Colonic mucosa (tissue), 4 donors: ENCODE data around the gene INKA1. TPM values are rescaled to one million over a fixed set of nuclear protein-coding genes. Genes with fewer than 3 reads are reported as not detected.

Experiments used
- DNase-seq: peaks from one replicate; pipeline ENCODE4 v3.0.0-alpha.2; 2020
- H3K27ac ChIP-seq: fragments of 200-600 bp; one replicate; pipeline ENCODE4 v1.8.0; 2021
- H3K27me3 ChIP-seq: fragments of 200-600 bp; one replicate; pipeline ENCODE4 v1.8.0; 2021
- H3K36me3 ChIP-seq: fragments of 200-600 bp; one replicate; pipeline ENCODE4 v1.8.0; 2021
- H3K4me1 ChIP-seq: fragments of 200-600 bp; one replicate; pipeline ENCODE4 v1.8.0; 2021; ENCODE audit warnings: mild to moderate bottlenecking
- H3K4me3 ChIP-seq: fragments of 200-600 bp; one replicate; pipeline ENCODE4 v1.8.0; 2021
- H3K9ac ChIP-seq, 2 donors: one replicate each; pipeline ENCODE4 v1.7.0; 2013; ENCODE audit warnings: control low read depth in 2 of 2, low read depth in 2 of 2, low read length in 2 of 2
- H3K9me3 ChIP-seq: fragments of 200-600 bp; one replicate; pipeline ENCODE4 v1.8.0; 2021
- intact Hi-C: fragments of 100-400 bp; cut with DNase I; formaldehyde crosslinking; loops from one replicate; pipeline ENCODE4 v1.14.1; 2022
- total RNA-seq, 2 donors: library from RNA; stranded (reverse); fragmentation: NEBNext Ultra II Directional in 1 of 2; extraction: Animal tissue kit (Norgen Biotek cat#: 25700) in 1 of 2; gene quantifications; one replicate each; pipeline ENCODE4 v1.2.1, GENCODE V29; 2021
- TF ChIP-seq, protein P1 (sequence below): fragments of 200-600 bp; IDR thresholded peaks from one replicate; pipeline ENCODE4 v1.8.0; 2022; ENCODE audit warnings: antibody characterized with exemption, mild to moderate bottlenecking
- donor health status: healthy.
- donor health status: DM: no; HTN: no; CAD: no.
- donor health status: DM: no; HTN: no; CAD: no.

The INKA1 gene
- total RNA-seq, 2 donors from 2014 or later = 0.57 to 0.88 TPM

DNA sequence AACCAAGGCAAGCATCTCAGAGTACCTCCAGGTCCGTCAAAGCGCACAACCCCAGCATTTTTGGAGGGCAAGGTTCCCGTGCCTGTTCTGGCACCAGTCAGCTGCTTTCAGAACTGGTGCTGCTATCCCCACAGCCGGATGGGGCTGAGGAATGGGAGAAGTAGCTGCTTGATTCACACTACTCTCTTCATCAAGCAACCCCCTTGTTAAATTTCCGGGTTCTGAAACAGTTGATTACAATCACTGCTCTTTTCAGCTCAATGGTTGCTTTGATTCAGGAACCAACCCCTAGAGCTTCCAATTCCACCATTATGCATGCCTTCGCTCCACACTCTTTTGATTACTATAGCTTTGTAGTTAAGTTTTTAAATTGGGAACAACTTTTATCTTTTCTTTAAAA, 23.0 kb downstream of the INKA1 start:
- TF ChIP-seq, protein P1, sequence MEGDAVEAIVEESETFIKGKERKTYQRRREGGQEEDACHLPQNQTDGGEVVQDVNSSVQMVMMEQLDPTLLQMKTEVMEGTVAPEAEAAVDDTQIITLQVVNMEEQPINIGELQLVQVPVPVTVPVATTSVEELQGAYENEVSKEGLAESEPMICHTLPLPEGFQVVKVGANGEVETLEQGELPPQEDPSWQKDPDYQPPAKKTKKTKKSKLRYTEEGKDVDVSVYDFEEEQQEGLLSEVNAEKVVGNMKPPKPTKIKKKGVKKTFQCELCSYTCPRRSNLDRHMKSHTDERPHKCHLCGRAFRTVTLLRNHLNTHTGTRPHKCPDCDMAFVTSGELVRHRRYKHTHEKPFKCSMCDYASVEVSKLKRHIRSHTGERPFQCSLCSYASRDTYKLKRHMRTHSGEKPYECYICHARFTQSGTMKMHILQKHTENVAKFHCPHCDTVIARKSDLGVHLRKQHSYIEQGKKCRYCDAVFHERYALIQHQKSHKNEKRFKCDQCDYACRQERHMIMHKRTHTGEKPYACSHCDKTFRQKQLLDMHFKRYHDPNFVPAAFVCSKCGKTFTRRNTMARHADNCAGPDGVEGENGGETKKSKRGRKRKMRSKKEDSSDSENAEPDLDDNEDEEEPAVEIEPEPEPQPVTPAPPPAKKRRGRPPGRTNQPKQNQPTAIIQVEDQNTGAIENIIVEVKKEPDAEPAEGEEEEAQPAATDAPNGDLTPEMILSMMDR = no peak
- intact Hi-C loops = no loop called here
- Histone ChIP-seq H3K9me3 (no peaks in the 10 kb centered on the region), H3K9ac (no peak overlapping the region), H3K36me3 (no peaks in the 10 kb centered on the region), H3K27ac (no peak overlapping the region), H3K27me3 (no peaks in the 10 kb centered on the region), H3K4me3 (no peak overlapping the region), H3K4me1 (no peaks in the 10 kb centered on the region)
- no peak for DNase-seq

DNA sequence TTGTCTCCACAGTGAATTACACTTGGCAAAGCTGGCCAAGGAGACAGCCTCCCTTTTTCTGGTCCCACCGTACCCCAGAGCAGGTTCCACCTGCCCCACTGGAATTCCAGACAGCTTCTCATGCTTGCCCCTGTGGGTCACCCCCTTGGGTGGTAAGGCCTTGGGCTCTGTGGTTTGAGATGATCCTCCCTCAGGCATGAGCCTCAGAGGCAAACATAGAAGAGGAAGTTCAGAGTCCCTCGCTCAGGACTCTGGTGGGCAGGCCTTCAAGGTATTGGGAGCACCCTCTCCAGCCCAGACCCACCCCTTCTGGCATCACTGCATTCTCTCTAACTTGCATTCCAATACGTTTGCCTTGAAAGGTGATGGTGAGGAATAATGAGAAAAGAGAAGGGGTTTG, 28.3 kb downstream of the INKA1 start:
- TF ChIP-seq, protein P1 = no peak
- Histone ChIP-seq H3K9ac (no peak overlapping the region), H3K9me3 (no peaks in the 10 kb centered on the region), H3K27me3 (no peaks in the 10 kb centered on the region), H3K4me1 (no peaks in the 10 kb centered on the region), H3K36me3 (no peaks in the 10 kb centered on the region), H3K27ac (no peak overlapping the region), H3K4me3 (no peak overlapping the region)
- DNase-seq = no peak
- intact Hi-C loops = no loop called here

DNA sequence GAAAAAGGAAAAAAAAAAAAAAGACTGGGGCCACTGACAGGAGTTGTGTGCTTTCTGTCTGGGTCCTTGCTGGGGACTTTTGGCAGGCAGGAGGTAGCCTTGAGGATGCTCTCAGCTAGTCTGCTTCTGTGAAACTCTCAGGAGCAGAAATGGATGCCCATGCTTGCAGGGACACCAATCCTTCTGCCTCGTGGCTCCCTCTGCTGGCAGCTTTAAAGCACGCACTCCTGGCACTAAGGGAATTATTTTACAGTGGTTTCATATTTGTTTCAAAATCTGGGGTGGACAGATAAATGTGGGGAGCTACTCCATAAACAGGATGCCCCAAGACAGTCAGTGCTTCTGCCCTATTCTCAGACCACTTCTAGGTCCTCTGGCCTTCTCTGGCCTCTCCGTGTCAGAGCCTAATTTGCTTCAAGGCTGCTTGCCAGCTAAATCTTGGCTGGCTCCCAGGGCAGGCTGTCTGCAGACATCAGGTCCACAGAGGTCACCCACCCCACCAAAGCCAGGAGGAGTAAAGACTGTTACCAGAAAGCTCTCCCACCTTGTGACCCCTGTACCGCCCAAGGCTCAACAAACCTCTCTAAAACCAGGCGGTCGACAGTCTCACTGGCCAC, 36.2 kb downstream of the INKA1 start:
- H3K27ac ChIP-seq = no peak overlapping the region

DNA sequence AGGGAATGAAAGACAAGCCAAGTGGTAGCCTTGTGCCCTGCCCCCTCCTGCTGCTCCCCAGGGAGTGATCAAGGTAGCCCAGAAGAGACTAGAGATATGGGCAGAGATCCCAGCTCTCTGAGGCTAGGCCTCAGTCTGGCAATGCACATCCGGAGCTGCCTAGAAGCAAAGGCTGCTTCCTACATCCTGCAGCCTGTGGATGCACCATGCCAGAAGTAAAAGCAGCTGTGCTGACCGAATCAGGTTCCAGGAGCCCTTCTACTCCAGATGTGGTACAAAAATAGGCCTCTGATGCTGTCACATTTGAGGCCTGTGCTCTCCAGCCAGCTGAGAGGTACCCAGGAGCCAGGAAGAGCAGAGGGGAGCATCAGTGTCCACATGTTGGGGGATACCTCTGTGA, 37.3 kb downstream of the INKA1 start:
- TF ChIP-seq, protein P1 = no peak

More for the DNA sequence above, 36.2 kb downstream of the INKA1 start:
- Histone ChIP-seq H3K9me3 (no peaks in the 10 kb centered on the region), H3K36me3 (no peaks in the 10 kb centered on the region), H3K4me3 (no peak overlapping the region), H3K9ac (no peak overlapping the region), H3K4me1 (no peaks in the 10 kb centered on the region), H3K27me3 (no peaks in the 10 kb centered on the region)
- intact Hi-C loops = loop anchor here (2.0 kb wide), 2 partner anchors 68 to 136 kb away; no protein-coding TSS in a partner anchor
- DNase-seq = peak; percentile 80
- TF ChIP-seq, protein P1 = peak; percentile 86

DNA sequence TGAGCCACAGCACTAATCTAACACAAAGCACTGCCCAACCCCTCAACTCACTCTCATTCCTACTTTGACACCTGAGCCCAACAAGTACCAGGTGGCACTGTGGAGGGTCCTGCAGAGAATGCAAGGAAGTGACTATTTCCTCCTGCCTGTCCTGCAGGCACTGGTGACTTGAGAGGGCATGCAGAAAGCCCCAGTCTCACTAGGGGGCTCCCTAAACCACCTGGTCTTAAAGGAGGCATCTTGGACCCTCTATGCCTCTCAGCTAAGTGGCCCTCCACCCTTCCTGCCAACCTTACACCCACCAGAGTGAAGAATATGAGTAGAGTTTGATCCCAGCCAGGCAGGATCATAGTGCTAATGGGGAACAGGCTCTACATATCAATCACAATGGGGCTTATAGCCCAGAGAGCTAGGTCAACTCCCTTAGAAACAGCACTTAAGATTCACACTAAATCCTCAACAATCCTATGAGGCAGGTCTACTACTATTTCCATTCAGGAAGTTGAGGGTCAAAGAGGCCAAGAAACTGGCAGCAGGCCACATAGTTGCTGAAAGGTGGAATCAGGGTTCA, 38.1 kb downstream of the INKA1 start:
- Histone ChIP-seq H3K36me3 (no peaks in the 10 kb centered on the region), H3K4me1 (no peaks in the 10 kb centered on the region), H3K27ac (no peak overlapping the region), H3K4me3 (no peak overlapping the region), H3K27me3 (no peaks in the 10 kb centered on the region), H3K9me3 (no peaks in the 10 kb centered on the region), H3K9ac (no peak overlapping the region)
- intact Hi-C loops = loop anchor here (2.0 kb wide), 1 partner anchor 38 kb away; the partner anchor contains the start of gene INKA1
- TF ChIP-seq, protein P1 = no peak
- DNase-seq = no peak

More for the DNA sequence above, 37.3 kb downstream of the INKA1 start:
- H3K36me3 ChIP-seq = no peaks in the 10 kb centered on the region
- intact Hi-C loops = loop anchor here (2.0 kb wide), 1 partner anchor 38 kb away; the partner anchor contains the start of gene INKA1
- no peak overlapping the region for H3K27ac ChIP-seq
- H3K4me3 ChIP-seq = no peak overlapping the region
- no peaks in the 10 kb centered on the region for H3K4me1 ChIP-seq
- H3K27me3 ChIP-seq = no peaks in the 10 kb centered on the region
- no peak for DNase-seq
- H3K9me3 ChIP-seq = no peaks in the 10 kb centered on the region
- H3K9ac ChIP-seq = no peak overlapping the region
